ENCODE data around the gene NISCH.
"Not testable (repeated sequence)": the region's sequence is repeated elsewhere in the genome, so short reads cannot be mapped to it uniquely, and the experiment has no call there.

NISCH gene

GRCh38 chr3:52515192-52515591 lies 59.8 kb downstream of the NISCH start:
- DNase-seq: no peak

DNA sequence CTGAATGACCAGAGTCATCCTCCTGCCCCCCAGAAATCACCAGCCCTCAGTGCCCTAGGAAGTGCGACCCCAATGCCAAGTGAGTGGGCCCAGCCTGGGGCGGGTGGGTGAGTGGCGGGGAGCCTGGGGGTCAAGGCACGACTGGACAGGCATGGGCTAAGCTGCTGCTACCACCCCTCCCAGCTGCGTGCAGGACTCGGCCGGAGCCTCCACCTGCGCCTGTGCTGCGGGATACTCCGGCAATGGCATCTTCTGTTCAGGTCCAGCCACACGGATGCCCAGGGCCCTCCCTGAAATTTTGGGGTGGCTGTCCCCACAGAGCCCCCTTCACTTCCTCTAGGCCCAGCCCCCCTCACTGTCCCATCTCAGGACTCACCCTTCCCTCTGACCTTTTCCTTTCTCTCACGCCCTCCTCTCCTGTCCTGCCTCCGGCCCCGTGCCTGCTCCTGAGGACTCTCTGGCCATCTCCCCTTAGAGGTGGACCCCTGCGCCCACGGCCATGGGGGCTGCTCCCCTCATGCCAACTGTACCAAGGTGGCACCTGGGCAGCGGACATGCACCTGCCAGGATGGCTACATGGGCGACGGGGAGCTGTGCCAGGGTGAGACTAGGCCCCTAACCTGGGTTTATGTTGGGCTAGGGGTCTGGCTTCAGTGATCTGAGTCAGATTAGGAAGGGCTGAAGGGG lies 61.2 kb downstream of the NISCH start:
- no peak for DNase-seq

- DNase-seq: no peak
These were observed 62.7 kb downstream of the NISCH start for GRCh38 chr3:52517796-52518722.

DNA sequence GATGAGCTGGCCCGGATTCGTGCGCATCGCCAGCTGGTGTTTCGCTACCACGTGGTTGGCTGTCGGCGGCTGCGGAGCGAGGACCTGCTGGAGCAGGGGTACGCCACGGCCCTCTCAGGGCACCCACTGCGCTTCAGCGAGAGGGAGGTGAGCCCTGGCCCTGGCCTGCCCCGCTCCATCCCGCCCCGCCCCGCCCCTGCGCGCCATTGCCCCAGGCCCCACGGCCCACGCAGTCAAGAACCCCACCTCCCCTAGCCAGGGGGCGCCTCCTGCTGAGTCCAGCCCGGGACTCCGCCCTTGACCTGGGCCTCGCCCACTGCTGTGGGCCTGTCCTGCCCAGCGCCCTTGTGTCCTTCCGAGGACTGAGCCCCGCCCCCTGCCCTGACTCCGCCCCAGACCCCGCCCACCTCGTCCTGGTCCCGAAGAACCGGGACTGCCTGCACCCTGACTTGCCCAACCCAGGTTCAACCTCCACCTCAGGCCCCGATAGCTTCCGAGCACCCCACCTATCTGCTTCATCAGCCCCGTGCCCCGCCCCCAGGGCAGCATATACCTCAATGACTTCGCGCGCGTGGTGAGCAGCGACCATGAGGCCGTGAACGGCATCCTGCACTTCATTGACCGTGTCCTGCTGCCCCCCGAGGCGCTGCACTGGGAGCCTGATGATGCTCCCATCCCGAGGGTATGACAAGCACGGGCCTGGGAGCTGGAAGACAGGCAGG lies 63.5 kb downstream of the NISCH start:
- DNase-seq: no peak

GRCh38 chr3:52519445-52520140 lies 64.2 kb downstream of the NISCH start:
- DNase-seq: no peak

DNA sequence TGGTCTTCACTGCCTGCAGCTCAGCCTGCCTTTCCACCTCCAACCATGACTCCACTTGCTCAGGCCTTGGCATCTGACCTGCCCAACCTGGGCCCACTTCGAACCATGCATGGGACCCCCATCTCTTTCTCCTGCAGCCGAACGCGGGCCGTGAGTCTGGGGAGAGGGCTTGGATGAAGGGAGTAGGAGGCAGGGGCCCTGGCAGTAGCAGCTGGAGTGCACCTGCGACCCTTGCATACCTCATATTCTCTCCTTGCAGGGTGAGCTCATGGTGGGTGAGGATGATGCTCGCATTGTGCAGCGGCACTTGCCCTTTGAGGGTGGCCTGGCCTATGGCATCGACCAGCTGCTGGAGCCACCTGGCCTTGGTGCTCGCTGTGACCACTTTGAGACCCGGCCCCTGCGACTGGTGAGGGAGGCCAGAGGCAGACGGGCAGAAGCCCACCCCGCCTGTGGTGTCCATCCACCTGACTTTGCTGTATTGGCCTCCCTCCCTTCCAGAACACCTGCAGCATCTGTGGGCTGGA lies 64.8 kb downstream of the NISCH start:
- no peak for DNase-seq

DNA sequence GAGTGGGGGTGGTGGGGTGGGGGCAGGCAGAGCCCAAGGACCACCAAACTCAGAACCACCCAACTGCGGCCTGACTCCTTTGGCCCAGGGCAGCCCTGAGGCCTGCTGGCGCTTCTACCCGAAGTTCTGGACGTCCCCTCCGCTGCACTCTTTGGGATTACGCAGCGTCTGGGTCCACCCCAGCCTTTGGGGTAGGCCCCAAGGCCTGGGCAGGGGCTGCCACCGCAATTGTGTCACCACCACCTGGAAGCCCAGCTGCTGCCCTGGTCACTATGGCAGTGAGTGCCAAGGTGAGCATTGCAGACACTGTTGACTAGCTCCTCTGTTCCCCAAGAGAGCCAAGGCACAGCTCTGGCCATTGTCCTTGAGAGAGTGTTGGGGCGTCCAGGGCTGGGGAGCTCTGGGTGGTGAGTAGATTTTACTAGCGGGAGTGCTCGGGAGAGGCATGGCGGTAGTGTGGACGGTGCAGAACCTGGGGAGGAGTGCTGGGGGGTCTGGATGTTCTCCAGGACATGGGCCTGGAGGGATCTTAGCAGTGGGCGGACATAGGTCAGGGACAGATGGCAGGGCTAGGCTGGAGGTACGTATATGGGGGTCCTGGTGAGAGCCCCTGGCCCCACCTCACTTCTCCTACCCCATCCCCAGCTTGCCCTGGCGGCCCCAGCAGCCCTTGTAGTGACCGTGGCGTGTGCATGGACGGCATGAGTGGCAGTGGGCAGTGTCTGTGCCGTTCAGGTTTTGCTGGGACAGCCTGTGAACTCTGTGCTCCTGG lies 65.5 kb downstream of the NISCH start:
- no peak for DNase-seq

- DNase-seq: no peak
These were observed 66.1 kb downstream of the NISCH start for GRCh38 chr3:52521488-52521824.

DNA sequence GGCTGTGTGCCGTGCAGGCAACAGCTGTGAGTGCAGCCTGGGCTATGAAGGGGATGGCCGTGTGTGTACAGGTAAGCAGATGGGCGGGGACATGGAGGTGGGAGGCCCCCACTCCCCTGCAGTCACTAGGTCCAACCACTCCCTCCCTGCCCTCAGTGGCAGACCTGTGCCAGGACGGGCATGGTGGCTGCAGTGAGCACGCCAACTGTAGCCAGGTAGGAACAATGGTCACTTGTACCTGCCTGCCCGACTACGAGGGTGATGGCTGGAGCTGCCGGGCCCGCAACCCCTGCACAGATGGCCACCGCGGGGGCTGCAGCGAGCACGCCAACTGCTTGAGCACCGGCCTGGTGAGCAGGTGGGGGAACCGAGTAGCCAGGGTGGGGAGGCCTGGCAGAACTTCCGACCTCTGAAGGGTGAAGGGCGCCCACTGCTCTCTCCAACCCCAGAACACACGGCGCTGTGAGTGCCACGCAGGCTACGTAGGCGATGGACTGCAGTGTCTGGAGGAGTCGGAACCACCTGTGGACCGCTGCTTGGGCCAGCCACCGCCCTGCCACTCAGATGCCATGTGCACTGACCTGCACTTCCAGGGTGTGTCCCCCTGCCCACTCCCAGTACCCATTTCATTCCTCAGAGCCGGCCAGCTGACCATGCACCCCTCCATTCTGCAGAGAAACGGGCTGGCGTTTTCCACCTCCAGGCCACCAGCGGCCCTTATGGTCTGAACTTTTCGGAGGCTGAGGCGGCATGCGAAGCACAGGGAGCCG lies 66.7 kb downstream of the NISCH start:
- no peak for DNase-seq

- DNase-seq: no peak
These were observed 67.3 kb downstream of the NISCH start for GRCh38 chr3:52522651-52523251.

- no peak for DNase-seq
These were observed 68.2 kb downstream of the NISCH start for GRCh38 chr3:52523386-52524257.

DNA sequence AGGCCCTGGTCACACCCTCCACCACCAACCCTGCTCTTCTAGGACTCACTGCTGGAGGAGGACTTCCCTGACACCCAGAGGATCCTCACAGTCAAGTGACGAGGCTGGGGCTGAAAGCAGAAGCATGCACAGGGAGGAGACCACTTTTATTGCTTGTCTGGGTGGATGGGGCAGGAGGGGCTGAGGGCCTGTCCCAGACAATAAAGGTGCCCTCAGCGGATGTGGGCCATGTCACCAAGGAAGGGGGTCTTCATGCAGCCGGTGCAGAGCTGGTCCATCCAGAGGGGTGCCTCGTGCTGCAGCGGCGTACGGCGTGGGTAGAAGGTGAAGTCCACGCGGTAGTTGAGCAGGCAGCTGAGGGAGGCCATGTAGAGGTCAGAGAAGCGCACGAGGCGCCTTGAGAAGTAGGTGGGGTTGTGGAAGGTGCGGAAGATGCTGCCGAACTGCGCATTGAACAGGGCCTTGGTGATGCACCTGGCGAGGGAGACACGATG lies 68.9 kb downstream of the NISCH start:
- DNase-seq: no peak

- DNase-seq: peak; percentile 26
These were observed 69.6 kb downstream of the NISCH start for GRCh38 chr3:52524752-52525679.

- peak; percentile 16 for DNase-seq
These were observed 70.5 kb downstream of the NISCH start for GRCh38 chr3:52525680-52526561.

- DNase-seq: not testable (repeated sequence)
These were observed 71.3 kb downstream of the NISCH start for GRCh38 chr3:52526671-52527038.

DNA sequence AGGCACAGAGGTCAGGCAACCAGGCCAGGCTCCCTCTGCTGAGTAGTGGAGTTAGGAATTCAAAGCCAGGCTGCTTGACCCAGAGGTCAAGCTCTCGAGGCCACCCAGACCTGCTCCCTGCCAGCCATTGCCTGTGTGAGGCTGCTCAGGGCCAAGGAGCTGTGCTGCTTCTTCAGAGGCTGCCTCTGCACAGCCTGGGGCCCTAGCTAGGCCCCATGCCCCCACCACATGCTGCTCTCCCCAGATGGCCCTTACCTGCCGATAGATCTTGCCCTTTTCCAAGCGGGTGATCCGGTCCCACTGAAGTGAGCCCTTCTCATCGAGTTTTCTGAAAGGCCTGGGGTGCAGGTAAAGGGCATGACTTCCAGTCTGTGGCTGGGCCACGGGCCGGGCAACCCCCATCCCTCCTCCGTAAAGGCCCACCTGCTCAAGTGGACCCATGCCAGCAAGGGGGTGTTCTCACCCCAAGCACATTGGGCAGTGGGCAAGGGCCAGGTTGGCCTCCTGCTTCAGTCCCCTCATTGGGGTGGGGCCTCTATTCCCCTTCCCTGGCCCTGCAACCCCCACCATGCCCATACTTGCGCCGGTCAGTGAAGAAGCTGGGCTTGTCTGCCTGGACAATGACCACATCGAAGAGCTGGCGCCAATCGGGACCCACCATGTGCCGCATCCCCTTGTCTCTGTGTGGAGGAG lies 71.8 kb downstream of the NISCH start:
- DNase-seq: peak; percentile 19
